GM12874 (cell line): Measurements from ENCODE around the gene MTMR11.

Experiments
- TF ChIP-seq, protein P1 (sequence below): IDR thresholded peaks from 2 replicates; pipeline ENCODE4 v1.5.1; 2011; ENCODE audit warnings: low read depth, mild to moderate bottlenecking, control low read depth, low read length, moderate library complexity; ENCODE audit not compliant: insufficient read depth

The MTMR11 gene, protein sequence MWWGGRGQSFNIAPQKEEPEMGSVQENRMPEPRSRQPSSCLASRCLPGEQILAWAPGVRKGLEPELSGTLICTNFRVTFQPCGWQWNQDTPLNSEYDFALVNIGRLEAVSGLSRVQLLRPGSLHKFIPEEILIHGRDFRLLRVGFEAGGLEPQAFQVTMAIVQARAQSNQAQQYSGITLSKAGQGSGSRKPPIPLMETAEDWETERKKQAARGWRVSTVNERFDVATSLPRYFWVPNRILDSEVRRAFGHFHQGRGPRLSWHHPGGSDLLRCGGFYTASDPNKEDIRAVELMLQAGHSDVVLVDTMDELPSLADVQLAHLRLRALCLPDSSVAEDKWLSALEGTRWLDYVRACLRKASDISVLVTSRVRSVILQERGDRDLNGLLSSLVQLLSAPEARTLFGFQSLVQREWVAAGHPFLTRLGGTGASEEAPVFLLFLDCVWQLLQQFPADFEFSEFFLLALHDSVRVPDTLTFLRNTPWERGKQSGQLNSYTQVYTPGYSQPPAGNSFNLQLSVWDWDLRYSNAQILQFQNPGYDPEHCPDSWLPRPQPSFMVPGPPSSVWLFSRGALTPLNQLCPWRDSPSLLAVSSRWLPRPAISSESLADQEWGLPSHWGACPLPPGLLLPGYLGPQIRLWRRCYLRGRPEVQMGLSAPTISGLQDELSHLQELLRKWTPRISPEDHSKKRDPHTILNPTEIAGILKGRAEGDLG

DNA sequence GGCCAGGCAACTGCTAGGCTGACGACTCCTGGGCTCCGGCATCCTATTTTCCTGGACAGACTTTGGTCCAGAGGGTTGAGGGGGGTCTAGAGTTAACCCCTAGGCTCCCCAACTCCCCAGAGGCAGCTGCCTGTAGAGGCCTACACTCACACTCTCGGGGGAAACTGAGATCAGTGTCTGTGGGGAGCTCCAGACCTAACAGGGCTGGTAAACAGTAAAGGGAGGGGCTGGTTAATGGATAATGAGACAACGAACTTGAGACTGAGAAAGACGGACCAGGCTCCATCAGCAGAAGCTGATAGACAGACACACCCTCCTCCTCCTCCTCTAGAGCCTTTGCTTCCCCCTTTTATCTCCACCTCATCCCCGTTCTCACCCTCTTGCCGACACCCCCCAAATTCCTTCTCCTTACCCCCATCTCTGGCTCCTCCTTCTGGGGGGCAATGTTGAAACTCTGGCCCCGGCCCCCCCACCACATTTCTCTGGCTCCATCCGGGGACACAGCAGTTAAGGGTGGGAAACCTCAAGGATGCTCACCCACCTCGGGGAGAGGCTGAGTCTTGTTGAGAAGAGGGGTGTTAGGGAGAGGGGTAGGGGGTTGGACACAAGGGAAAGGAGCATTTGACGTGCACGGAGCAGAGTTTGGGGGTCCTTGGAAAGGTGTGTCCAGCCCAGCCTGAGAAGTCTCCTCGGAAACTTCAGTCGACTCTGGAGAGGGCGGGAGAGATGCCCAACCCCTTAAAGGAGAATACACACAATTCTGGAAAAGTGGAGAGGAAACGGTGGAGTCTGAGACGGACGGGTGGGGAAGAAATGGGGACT lies at the start of gene MTMR11:
Gene MTMR11, minus strand, starts transcription at position 710 of the 822 bp plus-strand sequence. Its CDS starts 232 bp downstream, at position 478.
- TF ChIP-seq, protein P1, sequence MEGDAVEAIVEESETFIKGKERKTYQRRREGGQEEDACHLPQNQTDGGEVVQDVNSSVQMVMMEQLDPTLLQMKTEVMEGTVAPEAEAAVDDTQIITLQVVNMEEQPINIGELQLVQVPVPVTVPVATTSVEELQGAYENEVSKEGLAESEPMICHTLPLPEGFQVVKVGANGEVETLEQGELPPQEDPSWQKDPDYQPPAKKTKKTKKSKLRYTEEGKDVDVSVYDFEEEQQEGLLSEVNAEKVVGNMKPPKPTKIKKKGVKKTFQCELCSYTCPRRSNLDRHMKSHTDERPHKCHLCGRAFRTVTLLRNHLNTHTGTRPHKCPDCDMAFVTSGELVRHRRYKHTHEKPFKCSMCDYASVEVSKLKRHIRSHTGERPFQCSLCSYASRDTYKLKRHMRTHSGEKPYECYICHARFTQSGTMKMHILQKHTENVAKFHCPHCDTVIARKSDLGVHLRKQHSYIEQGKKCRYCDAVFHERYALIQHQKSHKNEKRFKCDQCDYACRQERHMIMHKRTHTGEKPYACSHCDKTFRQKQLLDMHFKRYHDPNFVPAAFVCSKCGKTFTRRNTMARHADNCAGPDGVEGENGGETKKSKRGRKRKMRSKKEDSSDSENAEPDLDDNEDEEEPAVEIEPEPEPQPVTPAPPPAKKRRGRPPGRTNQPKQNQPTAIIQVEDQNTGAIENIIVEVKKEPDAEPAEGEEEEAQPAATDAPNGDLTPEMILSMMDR, result no peak

- TF ChIP-seq, protein P1, result no peak
Observed at GRCh38 chr1:149979972-149980540, 43.4 kb upstream of the MTMR11 start.

GRCh38 chr1:149979245-149979971 lies 42.7 kb upstream of the MTMR11 start:
- TF ChIP-seq, protein P1, result no peak

DNA sequence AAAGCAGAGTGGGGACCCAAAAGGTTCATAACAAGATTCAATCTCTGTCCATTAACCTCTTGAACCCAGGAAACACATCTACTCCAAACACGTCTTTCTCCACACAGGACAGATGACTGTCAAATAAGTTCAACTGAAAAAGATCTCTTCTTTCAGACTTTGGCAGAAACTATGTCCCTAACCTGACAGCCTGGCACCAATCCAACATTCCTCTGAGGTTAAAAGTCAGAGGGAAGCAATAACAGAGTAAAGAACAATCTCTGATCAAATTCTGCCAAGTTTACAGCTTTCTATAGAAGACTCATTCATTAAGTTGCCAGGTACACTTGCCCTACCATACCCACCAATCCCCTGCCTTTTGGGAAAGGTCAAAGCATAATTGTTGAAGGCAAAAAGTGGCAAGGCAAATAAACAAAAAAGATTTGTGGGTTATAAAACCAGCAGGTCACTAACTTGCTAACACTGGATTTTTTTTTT lies 41.9 kb upstream of the MTMR11 start:
- TF ChIP-seq, protein P1, result no peak

GRCh38 chr1:149977345-149977744 lies 40.7 kb upstream of the MTMR11 start:
- TF ChIP-seq, protein P1, result no peak

GRCh38 chr1:149972547-149972946 lies 35.9 kb upstream of the MTMR11 start:
- TF ChIP-seq, protein P1, result no peak
